Stimulated activated memory B cell treated with anti-CD40 and anti-IgM and Interleukin-4, amounts not matched to agents 10 μg/mL and 1 μg/mL and 100 μg/mL, for 72 hours (primary cell): ENCODE measurements around the gene ABCB11.
"Not testable (repeated sequence)": the region's sequence is repeated elsewhere in the genome, so short reads cannot be mapped to it uniquely, and the experiment has no call there.

Experiments
- ATAC-seq: fragments of 150-1000 bp; cut with Tn5 transposase; 2 replicates; pipeline ENCODE4 v1.10.0; 2021
- H3K27ac Mint-ChIP-seq: one replicate; pipeline ENCODE4 v1.8.0; 2022; ENCODE audit warnings: mild to moderate bottlenecking, mixed read lengths
- H3K27me3 Mint-ChIP-seq: one replicate; pipeline ENCODE4 v1.8.0; 2022; ENCODE audit warnings: mixed read lengths
- H3K36me3 Mint-ChIP-seq: one replicate; pipeline ENCODE4 v1.8.0; 2022; ENCODE audit warnings: mixed read lengths
- H3K4me1 Mint-ChIP-seq: one replicate; pipeline ENCODE4 v1.8.0; 2022; ENCODE audit warnings: mixed read lengths
- H3K4me3 Mint-ChIP-seq: one replicate; pipeline ENCODE4 v1.8.0; 2022; ENCODE audit warnings: mild to moderate bottlenecking, moderate library complexity, mixed read lengths
- H3K9me3 Mint-ChIP-seq: one replicate; pipeline ENCODE4 v1.8.0; 2022; ENCODE audit warnings: mixed read lengths

Gene ABCB11

DNA sequence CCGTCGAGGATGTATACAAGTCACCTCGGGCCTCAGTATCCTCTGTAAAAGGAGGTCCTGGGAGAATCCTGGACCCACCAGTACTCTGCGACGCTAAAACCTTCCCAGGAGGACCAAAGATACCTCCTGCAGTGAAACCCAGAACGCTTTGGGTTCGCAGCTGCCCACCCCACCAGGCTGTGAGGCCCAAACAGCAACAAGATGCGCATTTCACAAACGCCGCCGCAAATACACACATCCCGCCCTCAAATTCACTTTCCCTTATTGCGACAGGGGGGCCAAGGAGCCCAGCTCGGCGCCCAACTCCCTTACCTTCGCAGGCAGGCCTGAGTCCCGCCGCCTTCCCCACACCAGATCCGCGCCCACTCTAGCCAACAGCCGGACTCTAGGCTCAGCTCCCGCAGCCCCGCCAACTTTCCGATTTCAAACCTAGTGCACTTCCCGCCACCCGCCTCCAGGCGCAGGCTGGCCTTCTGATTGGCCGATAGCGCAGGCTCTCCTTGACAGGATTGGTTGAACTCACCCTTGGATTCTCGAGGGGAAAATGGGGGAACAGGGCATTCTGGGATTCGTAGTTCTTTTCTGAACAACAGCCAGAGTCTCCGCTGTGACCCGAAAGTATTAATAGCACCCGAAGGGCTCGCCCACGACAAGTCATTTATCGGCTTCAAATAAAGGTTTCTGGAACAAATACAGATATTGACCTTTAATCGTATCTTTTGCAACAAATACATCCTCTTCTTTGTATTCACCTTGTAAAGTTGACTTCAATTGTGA lies 140.9 kb downstream of the ABCB11 start, which contains the start of gene SPC25:
Gene SPC25 (minus strand): TSS at position 425 of the 777 bp plus-strand sequence. CDS start 911 bp downstream, outside the sequence.
- H3K27me3 Mint-ChIP-seq = no peaks in the 10 kb centered on the region
- no peaks in the 10 kb centered on the region for H3K9me3 Mint-ChIP-seq
- no peaks in the 10 kb centered on the region for H3K36me3 Mint-ChIP-seq
- H3K4me1 Mint-ChIP-seq = peaks cover 9% of the 10 kb centered on the region
- H3K27ac Mint-ChIP-seq = peak within 1 kb of the TSS; percentile 48
- ATAC-seq = peak; percentile 95
- H3K4me3 Mint-ChIP-seq = peak within 1 kb of the TSS; percentile 85

DNA sequence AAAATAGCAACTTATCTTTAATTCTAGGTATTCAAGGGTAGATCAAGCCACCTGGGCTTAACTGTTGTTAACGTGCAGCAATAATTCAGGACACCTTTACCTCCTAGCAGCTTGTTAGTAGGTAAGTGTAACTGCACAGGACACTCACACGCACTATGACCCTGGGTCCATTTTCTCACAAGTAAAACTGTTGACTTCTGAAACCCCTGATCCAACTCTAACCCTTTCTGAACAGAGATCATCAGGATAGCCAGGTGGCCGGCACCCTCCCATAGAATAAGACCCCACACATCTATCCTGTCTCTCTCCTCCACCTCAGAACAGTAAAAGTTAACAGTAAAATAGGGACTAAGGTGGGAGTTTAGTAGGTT lies 141.5 kb downstream of the ABCB11 start:
- H3K27ac Mint-ChIP-seq = peak overlapping the region; percentile 48
- peak overlapping the region; percentile 85 for H3K4me3 Mint-ChIP-seq
- H3K9me3 Mint-ChIP-seq = no peaks in the 10 kb centered on the region

DNA sequence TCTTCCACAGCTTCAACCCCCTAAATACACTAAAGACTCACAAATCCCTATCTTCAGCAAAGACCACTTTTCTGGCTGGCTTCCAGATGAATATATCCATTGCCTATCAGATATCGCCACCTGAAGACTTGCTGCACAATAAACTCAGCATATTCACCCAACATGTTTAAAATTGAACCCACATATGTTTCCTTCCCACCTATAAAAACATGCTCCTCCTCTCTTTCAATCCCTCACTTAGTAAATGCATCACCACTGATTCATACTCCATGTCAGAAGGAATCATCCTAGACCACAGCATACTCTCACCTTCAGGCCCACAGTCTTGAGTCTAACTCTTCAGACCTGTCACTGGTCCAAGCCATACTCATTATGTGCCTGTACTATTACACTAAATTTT lies 146.1 kb downstream of the ABCB11 start:
- H3K4me3 Mint-ChIP-seq = no peak overlapping the region
- H3K9me3 Mint-ChIP-seq = no peaks in the 10 kb centered on the region

More for the DNA sequence above, 141.5 kb downstream of the ABCB11 start:
- H3K36me3 Mint-ChIP-seq = no peaks in the 10 kb centered on the region
- ATAC-seq = no peak
- peaks cover 9% of the 10 kb centered on the region for H3K4me1 Mint-ChIP-seq
- no peaks in the 10 kb centered on the region for H3K27me3 Mint-ChIP-seq

DNA sequence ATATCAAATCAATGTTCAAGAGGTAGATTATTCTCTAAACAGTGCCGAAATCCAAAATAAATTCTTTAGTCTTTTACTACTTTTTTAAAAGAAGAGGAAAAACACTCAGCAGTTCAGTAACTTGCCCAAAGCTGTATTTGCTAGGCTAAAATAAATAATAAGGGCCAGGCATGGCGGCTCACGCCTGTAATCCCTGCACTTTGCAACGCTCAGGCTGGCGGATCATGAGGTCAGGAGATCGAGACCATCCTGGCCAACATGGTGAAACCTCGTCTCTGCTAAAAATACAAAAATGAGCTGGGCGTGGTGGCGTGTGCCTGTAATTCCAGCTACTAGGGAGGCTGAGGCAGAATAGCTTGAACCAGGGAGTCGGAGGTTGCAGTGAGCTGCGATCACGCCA lies 149.0 kb downstream of the ABCB11 start:
- H3K4me1 Mint-ChIP-seq, H3K27me3 Mint-ChIP-seq, ATAC-seq, H3K4me3 Mint-ChIP-seq, H3K36me3 Mint-ChIP-seq, H3K9me3 Mint-ChIP-seq, H3K27ac Mint-ChIP-seq: not testable (repeated sequence)

More for the DNA sequence above, 146.1 kb downstream of the ABCB11 start:
- Mint-ChIP-seq H3K27me3 (no peaks in the 10 kb centered on the region), H3K4me1 (peaks cover 3% of the 10 kb centered on the region), H3K36me3 (no peaks in the 10 kb centered on the region), H3K27ac (no peak overlapping the region)
- peak; percentile 32 for ATAC-seq

DNA sequence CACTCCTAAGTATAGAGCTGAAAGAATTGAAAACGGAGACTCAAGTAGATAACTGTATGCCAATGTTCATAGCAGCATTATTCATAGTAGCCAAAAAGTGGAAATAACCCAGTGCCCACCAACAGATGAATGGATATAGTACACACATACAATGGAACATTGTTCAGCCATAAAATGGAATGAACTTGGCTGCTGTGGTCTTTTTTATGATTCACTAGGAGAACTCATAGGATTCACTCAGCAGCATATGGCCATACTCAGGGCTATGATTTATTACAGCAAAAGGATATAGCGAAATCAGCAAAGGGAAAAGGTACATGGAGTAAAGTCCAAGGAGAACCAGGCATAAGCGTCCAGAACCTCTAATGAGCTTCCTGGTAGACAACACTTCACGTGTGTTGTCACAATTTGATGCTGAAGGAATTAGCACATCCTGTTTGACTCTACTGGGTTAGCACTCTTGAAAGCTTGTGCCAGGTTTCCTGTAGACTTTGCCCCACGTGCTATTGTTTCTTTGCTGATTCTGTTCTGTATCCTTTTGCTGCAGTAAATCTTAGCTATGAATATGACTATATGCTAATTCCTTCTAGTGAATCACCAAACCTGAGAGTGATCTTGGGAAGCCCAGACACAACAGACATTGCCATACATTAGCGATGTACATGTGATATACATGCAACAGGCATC lies 156.6 kb downstream of the ABCB11 start:
- Mint-ChIP-seq H3K4me1 (no peaks in the 10 kb centered on the region), H3K4me3 (no peak overlapping the region), H3K27me3 (no peaks in the 10 kb centered on the region), H3K27ac (no peak overlapping the region), H3K9me3 (no peaks in the 10 kb centered on the region), H3K36me3 (no peaks in the 10 kb centered on the region)
- ATAC-seq = no peak

DNA sequence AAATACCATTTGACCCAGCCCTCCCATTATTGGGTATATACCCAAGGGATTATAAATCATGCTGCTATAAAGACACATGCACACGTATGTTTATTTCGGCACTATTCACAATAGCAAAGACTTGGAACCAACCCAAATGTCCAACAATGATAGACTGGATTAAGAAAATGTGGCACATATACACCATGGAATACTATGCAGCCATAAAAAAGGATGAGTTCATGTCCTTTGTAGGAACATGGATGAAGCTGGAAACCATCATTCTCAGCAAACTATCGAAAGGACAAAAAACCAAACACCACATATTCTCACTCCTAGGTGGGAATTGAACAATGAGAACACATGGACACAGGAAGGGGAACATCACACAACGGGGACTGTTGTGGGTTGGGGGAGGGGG lies 160.3 kb downstream of the ABCB11 start:
- not testable (repeated sequence) for H3K36me3 Mint-ChIP-seq

More for the DNA sequence above, 160.3 kb downstream of the ABCB11 start:
- H3K27ac Mint-ChIP-seq, H3K9me3 Mint-ChIP-seq, ATAC-seq, H3K27me3 Mint-ChIP-seq, H3K4me3 Mint-ChIP-seq, H3K4me1 Mint-ChIP-seq: not testable (repeated sequence)
